Measurements from ENCODE around the gene SLC35F5. TPM values are rescaled to one million over a fixed set of nuclear protein-coding genes. Genes with fewer than 3 reads are reported as not detected.

SLC35F5 gene
- total and polyA plus RNA-seq, 2 of the 13 experiments (the other 11 are each of a cell fraction or from before 2014, with no cell fraction given), result 139 to 174 TPM

GRCh38 chr2:113796592-113797175 lies 40.2 kb upstream of the SLC35F5 start:
- DNase-seq (ENCODE audit: low spot score) (no peak), FAIRE-seq (no peak), ATAC-seq (no peak)
- BruUV-seq (replicated peaks), result no TSS peak
- Histone ChIP-seq H3K4me2 (ENCODE audit: low read depth, low read length) (no peak overlapping the region), H3K9ac (ENCODE audit: insufficient read depth, low read depth, low read length) (no peak overlapping the region), H3K36me3 (replicated peaks in 1 of 2; ENCODE audit: control insufficient read depth in 1 of 2, insufficient read depth in 2 of 2, low read length in 2 of 2) (no peaks in the 10 kb centered on the region), H3K27ac (ENCODE audit: extremely low read length, insufficient read depth, low read length) (no peak overlapping the region), H3K27me3 (ENCODE audit: control insufficient read depth in 1 of 2, insufficient read depth in 2 of 2, low read length in 2 of 2) (0 out of 5 replicates have a peak, but pooled peaks cover 0 to 4% of the 10 kb centered on the region in 2 experiments), H3K9me3 (ENCODE audit: low read length) (no peaks in the 10 kb centered on the region), H4K20me1 (ENCODE audit: insufficient read depth, low read length) (no peaks in the 10 kb centered on the region), H3K4me3 (replicated peaks in 1 of 3; ENCODE audit: insufficient read depth in 1 of 3, low read depth in 2 of 3, low read length in 3 of 3) (no peak overlapping the region), H2AFZ (ENCODE audit: low read length) (no peak overlapping the region), H3K4me1 (ENCODE audit: insufficient read depth, low read length) (peaks cover 18% of the 10 kb centered on the region), H3K79me2 (ENCODE audit: insufficient read depth, low read length) (no peaks in the 10 kb centered on the region)
- CTCF ChIA-PET (ENCODE audit: low intra/inter-chr PET ratio, low total read pairs), result no interaction called here
- POLR2A ChIA-PET, result no interaction called here
- WGBS (ENCODE audit: low lambda C conversion rate), result 34% methylated on average over 6 of the region's 6 CpGs
- in situ Hi-C loops (cut with HindIII; ENCODE audit: extremely low pct_ligation_motif_present, low pct_unique_long_range_greater_than_20kb), result no loop called here
- intact Hi-C loops (cut with micrococcal nuclease; ENCODE audit: unreplicated experiment), result no loop called here
- TF ChIP-seq EP300 (IDR thresholded peaks at IDR 0.05; ENCODE audit: low read depth in 2 of 2, low read length in 2 of 2) (no peak), EP300 (CRISPR knock-in tag; IDR thresholded peaks at IDR 0.05; ENCODE audit: borderline replicate concordance) (no peak), ZNF784 (CRISPR knock-in tag; IDR thresholded peaks at IDR 0.05; ENCODE audit: borderline replicate concordance) (no peak), FOXP4 (CRISPR knock-in tag; IDR thresholded peaks at IDR 0.05) (no peak), ZNF484 (CRISPR knock-in tag; IDR thresholded peaks at IDR 0.05; ENCODE audit: borderline replicate concordance, low read depth) (no peak), TCF7 (IDR thresholded peaks at IDR 0.05; ENCODE audit: low read depth) (no peak), HDAC1 (CRISPR knock-in tag; IDR thresholded peaks at IDR 0.05) (no peak), KIAA2018 (CRISPR knock-in tag; IDR thresholded peaks at IDR 0.05; ENCODE audit: borderline replicate concordance) (no peak), MYPOP (CRISPR knock-in tag; IDR thresholded peaks at IDR 0.05) (no peak), TBX2 (CRISPR knock-in tag; IDR thresholded peaks at IDR 0.05; ENCODE audit: borderline replicate concordance) (no peak), ZNF225 (CRISPR knock-in tag; IDR thresholded peaks at IDR 0.05) (no peak), ZNF768 (CRISPR knock-in tag; IDR thresholded peaks at IDR 0.05) (no peak)
